Uterus (tissue), 4 donors: Measurements from ENCODE around the gene PRKN. TPM values are rescaled to one million over a fixed set of nuclear protein-coding genes. Genes with fewer than 3 reads are reported as not detected.

Experiments used
- DNase-seq, 2 donors: peaks; one replicate each; pipeline ENCODE4 v3.0.0-alpha.2; 2019 to 2020
- H3K27ac ChIP-seq, 2 donors: fragments of 200-600 bp; sonication (generic); 1 replicate in 1 of 2; 2 replicates in 1 of 2; pipeline ENCODE4 v1.5.1; 2016 to 2018
- H3K27me3 ChIP-seq, 2 donors: fragments of 200-600 bp; sonication (generic); one replicate each; pipeline ENCODE4 v1.5.1; 2018 to 2019; ENCODE audit warnings: control low read depth in 1 of 2
- H3K36me3 ChIP-seq, 2 donors: fragments of 200-600 bp; sonication (generic); one replicate each; pipeline ENCODE4 v1.5.1; 2019; ENCODE audit warnings: control low read depth in 1 of 2
- H3K4me1 ChIP-seq, 2 donors: fragments of 200-600 bp; sonication (generic); one replicate each; pipeline ENCODE4 v1.5.1; 2018 to 2019; ENCODE audit warnings: control low read depth in 1 of 2
- H3K4me3 ChIP-seq, 2 donors: fragments of 200-600 bp; sonication (generic); 1 replicate in 1 of 2; 2 replicates in 1 of 2; pipeline ENCODE4 v1.5.1; 2018 to 2019; ENCODE audit warnings: mild to moderate bottlenecking in 1 of 2
- H3K9me3 ChIP-seq, 2 donors: fragments of 200-600 bp; sonication (generic); one replicate each; pipeline ENCODE4 v1.5.1; 2019; ENCODE audit warnings: control low read depth in 1 of 2
- CTCF ChIP-seq, 4 experiments: fragments of 200-600 bp in 2 of 4; fragments of 450-650 bp in 2 of 4; sonication (generic) in 2 of 4; IDR thresholded peaks; one replicate each; pipeline ENCODE4 v1.5.1; 2016 to 2019; ENCODE audit warnings: antibody characterized with exemption in 4 of 4, mild to moderate bottlenecking in 2 of 4, moderate library complexity in 1 of 4
- POLR2A ChIP-seq, 2 donors: fragments of 450-650 bp; IDR thresholded peaks; one replicate each; pipeline ENCODE4 v1.6.1; 2016; ENCODE audit warnings: antibody characterized with exemption in 2 of 2, mild to moderate bottlenecking in 1 of 2, moderate library complexity in 1 of 2
- intact Hi-C: fragments of 100-400 bp; cut with DNase I; formaldehyde crosslinking; loops from one replicate; pipeline ENCODE4 v1.15.1; 2023; ENCODE audit warnings: low total_unique reads
- total RNA-seq, 4 donors: library from RNA; depleted of rRNA in 3 of 4; stranded (reverse); fragments of >200 nt in 3 of 4; gene quantifications; one replicate each; pipeline versions ENCODE4 v1.1.0 to v1.2.4, GENCODE V29; 2014 to 2023
- donor health status: DM: yes; HTN: yes; CAD: no.

PRKN gene
- total RNA-seq, 4 donors from 2014 or later: 10.2 to 21.3 (median 13.1) TPM

- TF ChIP-seq POLR2A (IDR thresholded peaks at IDR 0.05) (no peak), CTCF (IDR thresholded peaks at IDR 0.05) (no peak)
- Histone ChIP-seq H3K27me3 (no peaks in the 10 kb centered on the region), H3K4me1 (no peaks in the 10 kb centered on the region), H3K27ac (no peak overlapping the region), H3K36me3 (no peaks in the 10 kb centered on the region), H3K9me3 (no peaks in the 10 kb centered on the region), H3K4me3 (no peak overlapping the region)
- intact Hi-C loops: no loop called here
- DNase-seq: no peak
These were observed 1044.2 kb downstream of the PRKN start for GRCh38 chr6:161683400-161683799.

DNA sequence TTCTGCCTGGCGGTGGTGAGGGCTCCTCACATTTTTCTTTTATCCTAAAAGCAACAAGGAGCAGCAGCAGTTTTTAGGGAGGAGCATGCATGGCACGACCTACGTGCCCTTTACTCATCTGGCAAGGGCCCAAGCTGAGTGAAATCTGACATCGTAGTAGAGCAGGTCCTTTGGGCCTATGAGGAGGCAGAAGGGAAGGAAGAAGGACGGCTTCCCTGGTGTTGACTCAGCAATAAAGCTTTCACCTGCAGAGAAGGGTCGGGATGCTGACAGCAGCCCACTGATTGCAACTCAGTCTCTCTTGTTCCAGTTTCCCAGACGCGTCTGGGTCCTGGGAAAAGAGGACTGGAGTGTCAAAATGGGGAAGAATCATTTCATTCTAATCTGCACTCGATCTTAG, 1044.6 kb downstream of the PRKN start:
- DNase-seq: no peak
- TF ChIP-seq CTCF (IDR thresholded peaks at IDR 0.05): no peak
- no peak for TF ChIP-seq POLR2A (IDR thresholded peaks at IDR 0.05)
- Histone ChIP-seq H3K4me1 (no peaks in the 10 kb centered on the region), H3K27ac (no peak overlapping the region), H3K27me3 (no peaks in the 10 kb centered on the region), H3K9me3 (no peaks in the 10 kb centered on the region), H3K36me3 (no peaks in the 10 kb centered on the region), H3K4me3 (no peak overlapping the region)
- intact Hi-C loops: no loop called here

- intact Hi-C loops: no loop called here
These were observed 1047.5 kb downstream of the PRKN start for GRCh38 chr6:161679980-161680538.

DNA sequence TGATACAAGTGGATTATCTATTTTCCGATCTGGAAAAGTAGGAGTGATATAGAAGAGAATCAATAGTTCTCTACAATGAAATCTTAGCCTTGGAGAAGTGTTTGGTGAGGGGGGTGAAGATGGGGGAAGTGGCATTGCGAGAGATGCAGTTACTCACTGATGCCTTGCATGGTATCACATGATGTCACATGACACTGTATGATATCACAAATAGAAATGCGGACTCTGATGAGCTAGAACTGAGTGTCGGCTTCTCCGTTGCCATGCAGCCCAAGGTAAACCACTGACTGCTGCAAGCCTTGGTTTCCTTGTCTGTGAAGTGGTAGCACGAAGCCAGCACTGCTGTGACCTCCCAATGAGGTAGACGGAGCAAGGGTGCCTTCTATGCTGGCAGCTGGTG, 1050.4 kb downstream of the PRKN start:
- H3K27me3 ChIP-seq: no peaks in the 10 kb centered on the region
- intact Hi-C loops: no loop called here
- no peak overlapping the region for H3K27ac ChIP-seq
- H3K4me1 ChIP-seq: no peaks in the 10 kb centered on the region
- no peaks in the 10 kb centered on the region for H3K36me3 ChIP-seq
- no peak overlapping the region for H3K4me3 ChIP-seq
- no peaks in the 10 kb centered on the region for H3K9me3 ChIP-seq
- no peak for DNase-seq
- TF ChIP-seq POLR2A (IDR thresholded peaks at IDR 0.05): no peak
- no peak for TF ChIP-seq CTCF (IDR thresholded peaks at IDR 0.05)

More at GRCh38 chr6:161679980-161680538, 1047.5 kb downstream of the PRKN start:
- Histone ChIP-seq H3K36me3 (no peaks in the 10 kb centered on the region), H3K4me3 (no peak overlapping the region), H3K9me3 (no peaks in the 10 kb centered on the region), H3K27ac (no peak overlapping the region), H3K4me1 (no peaks in the 10 kb centered on the region), H3K27me3 (no peaks in the 10 kb centered on the region)
- no peak for TF ChIP-seq CTCF (IDR thresholded peaks at IDR 0.05)
- TF ChIP-seq POLR2A (IDR thresholded peaks at IDR 0.05): no peak
- no peak for DNase-seq

DNA sequence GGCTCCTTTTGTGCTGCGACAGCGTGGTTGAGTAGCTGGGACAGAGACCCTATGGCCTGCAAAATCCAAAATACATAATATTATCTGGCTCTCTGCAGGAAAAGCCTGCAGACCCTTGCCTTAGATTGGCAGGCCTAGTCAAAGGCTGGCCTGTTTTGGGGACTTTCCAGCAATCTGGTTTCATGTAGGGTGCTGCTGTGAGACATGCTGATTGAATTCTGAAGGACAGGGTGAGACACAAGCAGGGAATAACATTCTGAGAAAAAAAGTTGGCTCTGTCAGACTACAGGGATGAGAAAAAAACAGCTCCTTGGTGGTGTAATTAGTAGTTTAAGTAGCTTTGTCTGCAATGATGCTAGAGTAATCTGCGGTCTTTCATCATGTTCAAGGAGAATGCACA, 1051.0 kb downstream of the PRKN start:
- no peak overlapping the region for H3K27ac ChIP-seq
- no peaks in the 10 kb centered on the region for H3K36me3 ChIP-seq
- intact Hi-C loops: no loop called here
- H3K4me1 ChIP-seq: no peaks in the 10 kb centered on the region
- H3K4me3 ChIP-seq: no peak overlapping the region
- no peak for TF ChIP-seq POLR2A (IDR thresholded peaks at IDR 0.05)
- no peak for TF ChIP-seq CTCF (IDR thresholded peaks at IDR 0.05)
- H3K27me3 ChIP-seq: no peaks in the 10 kb centered on the region
- DNase-seq: no peak
- H3K9me3 ChIP-seq: no peaks in the 10 kb centered on the region
